H9 (cell line): ENCODE measurements around the gene RUVBL1. TPM values are rescaled to one million over a fixed set of nuclear protein-coding genes. Genes with fewer than 3 reads are reported as not detected.

Experiments
- DNase-seq: peaks from one replicate; pipeline ENCODE4 v3.0.0-alpha.2; 2017
- H2AFZ ChIP-seq: one replicate; pipeline ENCODE4 v1.6.1; 2013; ENCODE audit warnings: mild to moderate bottlenecking, low read length, control low read depth, moderate library complexity
- H2AK5ac ChIP-seq: 2 replicates; pipeline ENCODE4 v1.6.1; 2013; ENCODE audit warnings: low read length, control low read depth, mixed read lengths; ENCODE audit not compliant: insufficient read length
- H2BK120ac ChIP-seq: one replicate; pipeline ENCODE4 v1.6.1; 2013; ENCODE audit warnings: low read depth, mild to moderate bottlenecking, low read length, control low read depth, inconsistent platforms; ENCODE audit not compliant: poor library complexity, severe bottlenecking
- H2BK12ac ChIP-seq: 2 replicates; pipeline ENCODE4 v1.6.1; 2013; ENCODE audit warnings: low read length, control low read depth, mixed read lengths, low read depth; ENCODE audit not compliant: insufficient read length
- H2BK15ac ChIP-seq: 2 replicates; pipeline ENCODE4 v1.6.1; 2013; ENCODE audit warnings: low read depth, low read length, control low read depth
- H2BK20ac ChIP-seq: one replicate; pipeline ENCODE4 v1.6.1; 2013; ENCODE audit warnings: low read depth, mild to moderate bottlenecking, low read length, control low read depth, inconsistent platforms; ENCODE audit not compliant: poor library complexity, severe bottlenecking
- H2BK5ac ChIP-seq: 2 replicates; pipeline ENCODE4 v1.6.1; 2013; ENCODE audit warnings: low read length, control low read depth, mixed read lengths; ENCODE audit not compliant: insufficient read length
- H3K14ac ChIP-seq: 2 replicates; pipeline ENCODE4 v1.6.1; 2013; ENCODE audit warnings: low read length, control low read depth; ENCODE audit not compliant: insufficient read depth
- H3K18ac ChIP-seq: 2 replicates; pipeline ENCODE4 v1.6.1; 2013; ENCODE audit warnings: low read depth, mild to moderate bottlenecking, mixed read lengths, low read length, control low read depth; ENCODE audit not compliant: insufficient read length
- H3K23ac ChIP-seq: 2 replicates; pipeline ENCODE4 v1.6.1; 2013; ENCODE audit warnings: low read length, control low read depth, mixed read lengths, low read depth; ENCODE audit not compliant: insufficient read length
- H3K23me2 ChIP-seq: 2 replicates; pipeline ENCODE4 v1.6.1; 2013; ENCODE audit warnings: low read depth, mild to moderate bottlenecking, mixed read lengths, low read length, control low read depth; ENCODE audit not compliant: insufficient read length, poor library complexity, severe bottlenecking
- H3K27ac ChIP-seq: 2 replicates; pipeline ENCODE4 v1.5.1; 2013; ENCODE audit warnings: low read length, control low read depth, mixed read lengths, low read depth; ENCODE audit not compliant: insufficient read length
- H3K27me3 ChIP-seq: 2 replicates; pipeline ENCODE4 v1.6.1; 2013; ENCODE audit warnings: low read length, control low read depth, inconsistent platforms; ENCODE audit not compliant: insufficient read depth
- H3K4ac ChIP-seq: 2 replicates; pipeline ENCODE4 v1.6.1; 2013; ENCODE audit warnings: low read depth, mild to moderate bottlenecking, control low read depth, inconsistent platforms, low read length, moderate library complexity
- H3K4me1 ChIP-seq: 2 replicates; pipeline ENCODE4 v1.6.1; 2013; ENCODE audit warnings: low read length, control low read depth, inconsistent platforms; ENCODE audit not compliant: insufficient read depth
- H3K4me2 ChIP-seq: 2 replicates; pipeline ENCODE4 v1.6.1; 2013; ENCODE audit warnings: low read length, control low read depth, mixed read lengths; ENCODE audit not compliant: insufficient read length, insufficient read depth
- H3K56ac ChIP-seq: 2 replicates; pipeline ENCODE4 v1.6.1; 2013; ENCODE audit warnings: low read depth, mild to moderate bottlenecking, mixed read lengths, low read length, control low read depth; ENCODE audit not compliant: insufficient read length
- H3K79me1 ChIP-seq: 2 replicates; pipeline ENCODE4 v1.6.1; 2013; ENCODE audit warnings: low read depth, mild to moderate bottlenecking, moderate library complexity, low read length, control low read depth, inconsistent platforms; ENCODE audit not compliant: insufficient read depth, poor library complexity, severe bottlenecking
- H3K79me2 ChIP-seq: 2 replicates; pipeline ENCODE4 v1.6.1; 2013; ENCODE audit warnings: low read length, control low read depth, inconsistent platforms; ENCODE audit not compliant: insufficient read depth
- H3K9ac ChIP-seq: 2 replicates; pipeline ENCODE4 v1.6.1; 2013; ENCODE audit warnings: low read length, control low read depth, mixed read lengths; ENCODE audit not compliant: insufficient read length; ENCODE audit errors: extremely low read depth
- H3K9me3 ChIP-seq: one replicate; pipeline ENCODE4 v1.6.1; 2013; ENCODE audit warnings: low read depth, low read length, inconsistent platforms; ENCODE audit not compliant: control insufficient read depth
- H3T11ph ChIP-seq: one replicate; pipeline ENCODE4 v1.6.1; 2013; ENCODE audit warnings: mild to moderate bottlenecking, low read length, control low read depth, inconsistent platforms
- H4K20me1 ChIP-seq: one replicate; pipeline ENCODE4 v1.6.1; 2013; ENCODE audit not compliant: control insufficient read depth, insufficient read length, insufficient read depth
- H4K5ac ChIP-seq: 2 replicates; pipeline ENCODE4 v1.6.1; 2013; ENCODE audit warnings: low read depth, mild to moderate bottlenecking, mixed read lengths, low read length, control low read depth; ENCODE audit not compliant: insufficient read length
- H4K8ac ChIP-seq: replicated peaks from 2 replicates; pipeline ENCODE4 v1.6.1; 2013; ENCODE audit warnings: low read length, control low read depth, mixed read lengths, low read depth; ENCODE audit not compliant: insufficient read length
- H4K91ac ChIP-seq: 2 replicates; pipeline ENCODE4 v1.6.1; 2013; ENCODE audit warnings: low read depth, mild to moderate bottlenecking, moderate library complexity, mixed read lengths, low read length, control low read depth; ENCODE audit not compliant: insufficient read length
- H3K27ac Mint-ChIP-seq, 3 experiments: 2 replicates in 2 of 3; 3 replicates in 1 of 3; pipeline ENCODE4 v1.8.0; 2020 to 2021; ENCODE audit warnings: mixed read lengths in 3 of 3, mild to moderate bottlenecking in 1 of 3, moderate library complexity in 1 of 3
- H3K27me3 Mint-ChIP-seq: 2 replicates; pipeline ENCODE4 v1.8.0; 2021; ENCODE audit warnings: low read depth, mild to moderate bottlenecking, moderate library complexity, mixed read lengths
- H3K36me3 Mint-ChIP-seq, 3 experiments: 2 replicates in 2 of 3; 3 replicates in 1 of 3; pipeline ENCODE4 v1.8.0; 2020 to 2021; ENCODE audit warnings: low read depth in 3 of 3, mixed read lengths in 3 of 3; ENCODE audit not compliant: insufficient read depth in 1 of 3
- H3K4me1 Mint-ChIP-seq, 2 experiments: 2 replicates each; pipeline ENCODE4 v1.8.0; 2020; ENCODE audit warnings: mixed read lengths in 2 of 2
- H3K4me3 Mint-ChIP-seq, 2 experiments: 2 replicates in 1 of 2; 3 replicates in 1 of 2; pipeline ENCODE4 v1.8.0; 2020 to 2021; ENCODE audit warnings: mild to moderate bottlenecking in 2 of 2, mixed read lengths in 2 of 2, moderate library complexity in 1 of 2
- H3K9me3 Mint-ChIP-seq, 2 experiments: 2 replicates in 1 of 2; 3 replicates in 1 of 2; pipeline ENCODE4 v1.8.0; 2020; ENCODE audit warnings: mild to moderate bottlenecking in 2 of 2, mixed read lengths in 2 of 2, moderate library complexity in 1 of 2
- CTCF ChIP-seq: fragments of 200-600 bp; sonication (generic); conservative IDR thresholded peaks from 3 replicates; pipeline ENCODE4 v1.8.0; 2021; ENCODE audit warnings: antibody characterized with exemption, mild to moderate bottlenecking
- WGBS: extraction: QIAGEN DNeasy Blood & Tissue Kit; methylation state at CpG from one replicate; pipeline ENCODE4 v1.1.7; 2013; ENCODE audit warnings: missing lambda C conversion rate, low lambda C conversion rate, mixed read lengths; ENCODE audit not compliant: insufficient read length; ENCODE audit errors: extremely low coverage; 5-methylcytosine and 5-hydroxymethylcytosine counted together
- total RNA-seq: library from RNA; stranded (reverse); gene quantifications from 2 replicates; pipeline ENCODE4 v1.2.1, GENCODE V29; 2021

The RUVBL1 gene
- total RNA-seq, 1 experiment from 2014 or later = 99.6 TPM

DNA sequence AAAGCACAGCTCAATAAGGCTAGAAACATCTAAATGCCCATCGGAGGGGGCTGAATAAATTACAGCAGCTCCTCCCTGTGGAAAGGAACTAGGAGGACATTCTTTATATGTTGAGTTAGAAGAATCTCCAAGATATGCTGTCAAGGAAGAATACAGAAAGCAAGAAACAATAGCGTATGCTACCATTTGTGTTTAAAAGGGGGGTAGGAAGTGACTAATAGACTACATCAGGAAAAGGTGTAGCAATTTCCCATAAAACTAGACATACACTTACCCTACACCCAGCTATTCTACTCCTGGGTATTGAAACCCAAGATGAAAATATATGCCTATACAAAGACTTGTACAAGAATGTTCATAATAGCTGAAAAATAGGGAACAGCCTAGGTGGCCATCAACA, 49.8 kb downstream of the RUVBL1 start:
- Histone ChIP-seq H3K4ac (no peak overlapping the region), H3K4me2 (no peak overlapping the region), H2BK5ac (no peak overlapping the region), H2BK120ac (no peak overlapping the region), H3K9ac (no peak overlapping the region), H3K18ac (no peak overlapping the region), H2BK15ac (no peak overlapping the region), H4K91ac (no peak overlapping the region), H3K14ac (no peak overlapping the region), H4K8ac (no peak overlapping the region), H4K20me1 (no peaks in the 10 kb centered on the region), H4K5ac (no peak overlapping the region), H3K27me3 (no peaks in the 10 kb centered on the region), H2AK5ac (no peak overlapping the region), H3K56ac (no peak overlapping the region), H3K4me1 (peaks cover 6% of the 10 kb centered on the region; the same call in 1 of the 2 replicates), H3K23me2 (peaks cover 12% of the 10 kb centered on the region), H3K9me3 (no peaks in the 10 kb centered on the region), H3T11ph (no peak overlapping the region), H3K79me1 (no peaks in the 10 kb centered on the region), H3K79me2 (no peaks in the 10 kb centered on the region), H3K27ac (no peak overlapping the region), H2BK12ac (no peak overlapping the region), H2AFZ (no peak overlapping the region), H2BK20ac (no peak overlapping the region), H3K23ac (no peak overlapping the region)
- Mint-ChIP-seq H3K9me3 (no peaks in the 10 kb centered on the region), H3K36me3 (peaks cover 15 to 39% (median 24%) of the 10 kb centered on the region in 3 experiments; a peak in 6 of 7 replicates), H3K27ac (no peak overlapping the region), H3K4me1 (peaks cover 11 to 15% of the 10 kb centered on the region in 2 experiments), H3K27me3 (peaks cover 14% of the 10 kb centered on the region), H3K4me3 (no peak overlapping the region)
- no peak for DNase-seq
- no peak for TF ChIP-seq CTCF
- no CpG with 5 or more reads among the region's 2 CpGs for WGBS
